Hypothalamus (tissue), 51 donors: Measurements from ENCODE around the gene STRA8.

Experiments
- DNase-seq, 51 donors: peaks; one replicate each; lab custom pipeline; 2025; lab: John Stamatoyannopoulos, UW

Gene STRA8

GRCh38 chr7:135299235-135299634 is 65.6 kb downstream of the STRA8 start:
- DNase-seq: no peak

- no peak for DNase-seq
Observed at GRCh38 chr7:135300913-135301765, 67.5 kb downstream of the STRA8 start.
